Measurements from ENCODE around the gene NKX2-2.

Gene NKX2-2

DNA sequence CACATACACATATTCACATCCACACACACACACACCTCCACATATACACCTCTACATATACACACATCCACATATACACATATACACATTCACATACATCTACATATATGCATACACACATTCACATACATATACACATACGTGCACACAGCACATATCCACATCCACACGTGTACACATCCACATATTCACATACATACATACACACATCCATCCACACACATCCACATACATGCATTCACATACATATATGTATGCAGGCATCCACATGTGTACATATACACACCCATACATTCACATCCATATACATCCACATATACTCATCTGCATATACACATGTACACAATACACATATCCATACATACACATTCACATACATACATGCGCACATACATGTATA lies 25.6 kb upstream of the NKX2-2 start (continued):
- TF ChIP-seq, protein P1, sequence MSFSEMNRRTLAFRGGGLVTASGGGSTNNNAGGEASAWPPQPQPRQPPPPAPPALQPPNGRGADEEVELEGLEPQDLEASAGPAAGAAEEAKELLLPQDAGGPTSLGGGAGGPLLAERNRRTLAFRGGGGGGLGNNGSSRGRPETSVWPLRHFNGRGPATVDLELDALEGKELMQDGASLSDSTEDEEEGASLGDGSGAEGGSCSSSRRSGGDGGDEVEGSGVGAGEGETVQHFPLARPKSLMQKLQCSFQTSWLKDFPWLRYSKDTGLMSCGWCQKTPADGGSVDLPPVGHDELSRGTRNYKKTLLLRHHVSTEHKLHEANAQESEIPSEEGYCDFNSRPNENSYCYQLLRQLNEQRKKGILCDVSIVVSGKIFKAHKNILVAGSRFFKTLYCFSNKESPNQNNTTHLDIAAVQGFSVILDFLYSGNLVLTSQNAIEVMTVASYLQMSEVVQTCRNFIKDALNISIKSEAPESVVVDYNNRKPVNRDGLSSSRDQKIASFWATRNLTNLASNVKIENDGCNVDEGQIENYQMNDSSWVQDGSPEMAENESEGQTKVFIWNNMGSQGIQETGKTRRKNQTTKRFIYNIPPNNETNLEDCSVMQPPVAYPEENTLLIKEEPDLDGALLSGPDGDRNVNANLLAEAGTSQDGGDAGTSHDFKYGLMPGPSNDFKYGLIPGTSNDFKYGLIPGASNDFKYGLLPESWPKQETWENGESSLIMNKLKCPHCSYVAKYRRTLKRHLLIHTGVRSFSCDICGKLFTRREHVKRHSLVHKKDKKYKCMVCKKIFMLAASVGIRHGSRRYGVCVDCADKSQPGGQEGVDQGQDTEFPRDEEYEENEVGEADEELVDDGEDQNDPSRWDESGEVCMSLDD (tag by site-specific recombination; IDR thresholded peaks at IDR 0.05) = no peak
- TF ChIP-seq ZNF548 (tag by site-specific recombination; IDR thresholded peaks at IDR 0.05) (no peak), ZNF394 (tag by site-specific recombination; IDR thresholded peaks at IDR 0.05; ENCODE audit: borderline replicate concordance) (no peak), ZNF660 (tag by site-specific recombination; IDR thresholded peaks at IDR 0.05) (no peak)

DNA sequence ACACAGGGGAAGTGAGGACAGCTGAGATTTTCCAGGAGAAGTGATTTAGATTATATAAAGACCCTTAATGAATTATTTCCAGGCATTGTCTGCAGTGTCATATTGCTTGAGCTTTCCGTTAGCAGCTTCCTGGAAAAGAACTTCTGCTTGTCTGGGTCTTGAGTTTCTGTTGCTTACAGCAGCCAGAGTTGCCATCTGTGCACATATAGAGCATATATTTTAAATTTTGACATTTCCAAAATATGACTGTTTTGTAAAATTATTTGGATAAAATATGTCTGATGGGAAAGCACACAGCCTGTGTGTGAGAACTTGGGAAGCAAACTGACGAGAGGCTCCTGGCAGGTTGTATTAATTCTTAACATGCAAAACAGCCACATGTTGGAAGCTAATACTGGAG lies 21.0 kb upstream of the NKX2-2 start:
- H3K4me3 ChIP-seq (ENCODE audit: low read depth, low read length) = no peak overlapping the region
- H3K27ac ChIP-seq (ENCODE audit: extremely low read depth, low read depth, low read length) = no peak overlapping the region
- H3K9me3 ChIP-seq (ENCODE audit: control insufficient read depth, insufficient read depth, low read depth, low read length) = no peaks in the 10 kb centered on the region
- POLR2A ChIA-PET = no interaction called here
- no peaks in the 10 kb centered on the region for H3K4me1 ChIP-seq (ENCODE audit: control insufficient read depth, insufficient read depth, low read length)
- CTCF ChIA-PET = interaction anchor here (0.8 to 1.1 kb wide), 3 partner anchors 36 to 81 kb away, joined by 3 to 5 read pairs (median 4); no protein-coding TSS in a partner anchor
- TF ChIP-seq ZNF548 (tag by site-specific recombination; IDR thresholded peaks at IDR 0.05) (no peak), ZBTB20 (tag by site-specific recombination; IDR thresholded peaks at IDR 0.05) (no peak), ZNF555 (tag by site-specific recombination; conservative IDR thresholded peaks at IDR 0.05) (no peak), KLF10 (tag by site-specific recombination; IDR thresholded peaks at IDR 0.05) (no peak), ZNF37A (tag by site-specific recombination; IDR thresholded peaks at IDR 0.05) (no peak), ZBTB48 (tag by site-specific recombination; IDR thresholded peaks at IDR 0.05) (no peak), ZNF302 (tag by site-specific recombination; IDR thresholded peaks at IDR 0.05; ENCODE audit: low read depth) (no peak), SP2 (tag by site-specific recombination; IDR thresholded peaks at IDR 0.05) (no peak), OSR2 (tag by site-specific recombination; IDR thresholded peaks at IDR 0.05) (no peak)
- TF ChIP-seq, protein P2, sequence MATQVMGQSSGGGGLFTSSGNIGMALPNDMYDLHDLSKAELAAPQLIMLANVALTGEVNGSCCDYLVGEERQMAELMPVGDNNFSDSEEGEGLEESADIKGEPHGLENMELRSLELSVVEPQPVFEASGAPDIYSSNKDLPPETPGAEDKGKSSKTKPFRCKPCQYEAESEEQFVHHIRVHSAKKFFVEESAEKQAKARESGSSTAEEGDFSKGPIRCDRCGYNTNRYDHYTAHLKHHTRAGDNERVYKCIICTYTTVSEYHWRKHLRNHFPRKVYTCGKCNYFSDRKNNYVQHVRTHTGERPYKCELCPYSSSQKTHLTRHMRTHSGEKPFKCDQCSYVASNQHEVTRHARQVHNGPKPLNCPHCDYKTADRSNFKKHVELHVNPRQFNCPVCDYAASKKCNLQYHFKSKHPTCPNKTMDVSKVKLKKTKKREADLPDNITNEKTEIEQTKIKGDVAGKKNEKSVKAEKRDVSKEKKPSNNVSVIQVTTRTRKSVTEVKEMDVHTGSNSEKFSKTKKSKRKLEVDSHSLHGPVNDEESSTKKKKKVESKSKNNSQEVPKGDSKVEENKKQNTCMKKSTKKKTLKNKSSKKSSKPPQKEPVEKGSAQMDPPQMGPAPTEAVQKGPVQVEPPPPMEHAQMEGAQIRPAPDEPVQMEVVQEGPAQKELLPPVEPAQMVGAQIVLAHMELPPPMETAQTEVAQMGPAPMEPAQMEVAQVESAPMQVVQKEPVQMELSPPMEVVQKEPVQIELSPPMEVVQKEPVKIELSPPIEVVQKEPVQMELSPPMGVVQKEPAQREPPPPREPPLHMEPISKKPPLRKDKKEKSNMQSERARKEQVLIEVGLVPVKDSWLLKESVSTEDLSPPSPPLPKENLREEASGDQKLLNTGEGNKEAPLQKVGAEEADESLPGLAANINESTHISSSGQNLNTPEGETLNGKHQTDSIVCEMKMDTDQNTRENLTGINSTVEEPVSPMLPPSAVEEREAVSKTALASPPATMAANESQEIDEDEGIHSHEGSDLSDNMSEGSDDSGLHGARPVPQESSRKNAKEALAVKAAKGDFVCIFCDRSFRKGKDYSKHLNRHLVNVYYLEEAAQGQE (tag by site-specific recombination; IDR thresholded peaks at IDR 0.05) = no peak
- TF ChIP-seq, protein P3, sequence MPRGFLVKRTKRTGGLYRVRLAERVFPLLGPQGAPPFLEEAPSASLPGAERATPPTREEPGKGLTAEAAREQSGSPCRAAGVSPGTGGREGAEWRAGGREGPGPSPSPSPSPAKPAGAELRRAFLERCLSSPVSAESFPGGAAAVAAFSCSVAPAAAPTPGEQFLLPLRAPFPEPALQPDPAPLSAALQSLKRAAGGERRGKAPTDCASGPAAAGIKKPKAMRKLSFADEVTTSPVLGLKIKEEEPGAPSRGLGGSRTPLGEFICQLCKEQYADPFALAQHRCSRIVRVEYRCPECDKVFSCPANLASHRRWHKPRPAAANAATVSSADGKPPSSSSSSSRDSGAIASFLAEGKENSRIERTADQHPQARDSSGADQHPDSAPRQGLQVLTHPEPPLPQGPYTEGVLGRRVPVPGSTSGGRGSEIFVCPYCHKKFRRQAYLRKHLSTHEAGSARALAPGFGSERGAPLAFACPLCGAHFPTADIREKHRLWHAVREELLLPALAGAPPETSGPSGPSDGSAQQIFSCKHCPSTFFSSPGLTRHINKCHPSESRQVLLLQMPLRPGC (tag by site-specific recombination; IDR thresholded peaks at IDR 0.05) = no peak
- no peaks in the 10 kb centered on the region for H3K36me3 ChIP-seq (ENCODE audit: control insufficient read depth in 2 of 2, insufficient read depth in 1 of 2, low read length in 2 of 2)

DNA sequence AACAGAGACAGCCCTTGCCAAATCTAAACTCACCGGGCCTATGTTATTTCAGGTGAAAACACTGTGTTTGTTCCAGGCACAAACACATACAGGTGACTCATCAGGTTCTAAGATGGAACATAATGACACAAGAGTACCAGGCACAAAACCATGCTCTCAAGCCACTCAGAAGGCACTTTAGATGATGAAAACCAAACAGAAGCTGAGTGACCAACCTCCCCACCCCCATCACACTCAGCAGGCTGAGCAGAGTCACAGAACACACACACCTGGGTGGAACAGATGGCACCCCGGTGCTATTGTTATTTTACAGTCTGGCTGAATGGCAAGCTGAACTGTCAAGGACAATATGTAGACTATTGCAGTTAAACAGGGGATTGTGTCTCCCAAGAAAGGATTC lies 20.6 kb upstream of the NKX2-2 start:
- Histone ChIP-seq H3K9me3 (ENCODE audit: control insufficient read depth, insufficient read depth, low read depth, low read length) (no peaks in the 10 kb centered on the region), H3K36me3 (ENCODE audit: control insufficient read depth in 2 of 2, insufficient read depth in 1 of 2, low read length in 2 of 2) (no peaks in the 10 kb centered on the region), H3K4me1 (ENCODE audit: control insufficient read depth, insufficient read depth, low read length) (no peaks in the 10 kb centered on the region), H3K4me3 (ENCODE audit: low read depth, low read length) (no peak overlapping the region), H3K27ac (ENCODE audit: extremely low read depth, low read depth, low read length) (no peak overlapping the region)
- CTCF ChIA-PET = interaction anchor here (0.8 to 1.1 kb wide), 3 partner anchors 37 to 81 kb away, joined by 3 to 5 read pairs (median 4); no protein-coding TSS in a partner anchor
- POLR2A ChIA-PET = no interaction called here
- TF ChIP-seq, protein P4, sequence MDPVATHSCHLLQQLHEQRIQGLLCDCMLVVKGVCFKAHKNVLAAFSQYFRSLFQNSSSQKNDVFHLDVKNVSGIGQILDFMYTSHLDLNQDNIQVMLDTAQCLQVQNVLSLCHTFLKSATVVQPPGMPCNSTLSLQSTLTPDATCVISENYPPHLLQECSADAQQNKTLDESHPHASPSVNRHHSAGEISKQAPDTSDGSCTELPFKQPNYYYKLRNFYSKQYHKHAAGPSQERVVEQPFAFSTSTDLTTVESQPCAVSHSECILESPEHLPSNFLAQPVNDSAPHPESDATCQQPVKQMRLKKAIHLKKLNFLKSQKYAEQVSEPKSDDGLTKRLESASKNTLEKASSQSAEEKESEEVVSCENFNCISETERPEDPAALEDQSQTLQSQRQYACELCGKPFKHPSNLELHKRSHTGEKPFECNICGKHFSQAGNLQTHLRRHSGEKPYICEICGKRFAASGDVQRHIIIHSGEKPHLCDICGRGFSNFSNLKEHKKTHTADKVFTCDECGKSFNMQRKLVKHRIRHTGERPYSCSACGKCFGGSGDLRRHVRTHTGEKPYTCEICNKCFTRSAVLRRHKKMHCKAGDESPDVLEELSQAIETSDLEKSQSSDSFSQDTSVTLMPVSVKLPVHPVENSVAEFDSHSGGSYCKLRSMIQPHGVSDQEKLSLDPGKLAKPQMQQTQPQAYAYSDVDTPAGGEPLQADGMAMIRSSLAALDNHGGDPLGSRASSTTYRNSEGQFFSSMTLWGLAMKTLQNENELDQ (tag by site-specific recombination; IDR thresholded peaks at IDR 0.05; ENCODE audit: low read depth) = no peak
- TF ChIP-seq SALL2 (tag by site-specific recombination; IDR thresholded peaks at IDR 0.05; ENCODE audit: borderline replicate concordance) (no peak), ZNF596 (tag by site-specific recombination; IDR thresholded peaks at IDR 0.05) (no peak), ZNF521 (tag by site-specific recombination; IDR thresholded peaks at IDR 0.05) (no peak), ZNF140 (tag by site-specific recombination; IDR thresholded peaks at IDR 0.05) (no peak)
- TF ChIP-seq, protein P5, sequence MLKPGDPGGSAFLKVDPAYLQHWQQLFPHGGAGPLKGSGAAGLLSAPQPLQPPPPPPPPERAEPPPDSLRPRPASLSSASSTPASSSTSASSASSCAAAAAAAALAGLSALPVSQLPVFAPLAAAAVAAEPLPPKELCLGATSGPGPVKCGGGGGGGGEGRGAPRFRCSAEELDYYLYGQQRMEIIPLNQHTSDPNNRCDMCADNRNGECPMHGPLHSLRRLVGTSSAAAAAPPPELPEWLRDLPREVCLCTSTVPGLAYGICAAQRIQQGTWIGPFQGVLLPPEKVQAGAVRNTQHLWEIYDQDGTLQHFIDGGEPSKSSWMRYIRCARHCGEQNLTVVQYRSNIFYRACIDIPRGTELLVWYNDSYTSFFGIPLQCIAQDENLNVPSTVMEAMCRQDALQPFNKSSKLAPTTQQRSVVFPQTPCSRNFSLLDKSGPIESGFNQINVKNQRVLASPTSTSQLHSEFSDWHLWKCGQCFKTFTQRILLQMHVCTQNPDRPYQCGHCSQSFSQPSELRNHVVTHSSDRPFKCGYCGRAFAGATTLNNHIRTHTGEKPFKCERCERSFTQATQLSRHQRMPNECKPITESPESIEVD (tag by site-specific recombination; IDR thresholded peaks at IDR 0.05) = no peak
- TF ChIP-seq, protein P6, sequence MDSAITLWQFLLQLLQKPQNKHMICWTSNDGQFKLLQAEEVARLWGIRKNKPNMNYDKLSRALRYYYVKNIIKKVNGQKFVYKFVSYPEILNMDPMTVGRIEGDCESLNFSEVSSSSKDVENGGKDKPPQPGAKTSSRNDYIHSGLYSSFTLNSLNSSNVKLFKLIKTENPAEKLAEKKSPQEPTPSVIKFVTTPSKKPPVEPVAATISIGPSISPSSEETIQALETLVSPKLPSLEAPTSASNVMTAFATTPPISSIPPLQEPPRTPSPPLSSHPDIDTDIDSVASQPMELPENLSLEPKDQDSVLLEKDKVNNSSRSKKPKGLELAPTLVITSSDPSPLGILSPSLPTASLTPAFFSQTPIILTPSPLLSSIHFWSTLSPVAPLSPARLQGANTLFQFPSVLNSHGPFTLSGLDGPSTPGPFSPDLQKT (IDR thresholded peaks at IDR 0.05; ENCODE audit: borderline replicate concordance, low read depth, low read length) = no peak
